COLO829 (cell line): ENCODE measurements around the gene DENND1A.

Source experiments
- DNase-seq: peaks from one replicate; pipeline ENCODE4 v3.0.0; 2012; ENCODE audit warnings: low spot score

Gene DENND1A

GRCh38 chr9:123568691-123569688 is 360.9 kb downstream of the DENND1A start:
- peak; percentile 96 for DNase-seq

GRCh38 chr9:123567013-123567412 is 362.9 kb downstream of the DENND1A start:
- no peak for DNase-seq

GRCh38 chr9:123564652-123565051 is 365.3 kb downstream of the DENND1A start:
- no peak for DNase-seq

- DNase-seq: peak; percentile 21
These were observed 367.0 kb downstream of the DENND1A start for GRCh38 chr9:123562844-123563346.

GRCh38 chr9:123561046-123561445 is 368.9 kb downstream of the DENND1A start:
- no peak for DNase-seq

- no peak for DNase-seq
These were observed 373.2 kb downstream of the DENND1A start for GRCh38 chr9:123556464-123557435.

- DNase-seq: no peak
These were observed 374.3 kb downstream of the DENND1A start for GRCh38 chr9:123555646-123556045.

GRCh38 chr9:123552530-123552929 is 377.4 kb downstream of the DENND1A start:
- DNase-seq: no peak

- no peak for DNase-seq
These were observed 378.2 kb downstream of the DENND1A start for GRCh38 chr9:123551734-123552133.

GRCh38 chr9:123550797-123551196 is 379.1 kb downstream of the DENND1A start:
- DNase-seq: no peak

GRCh38 chr9:123550012-123550411 is 379.9 kb downstream of the DENND1A start:
- DNase-seq: peak; percentile 27

GRCh38 chr9:123548741-123549545 is 381.0 kb downstream of the DENND1A start:
- DNase-seq: no peak

- peak; percentile 53 for DNase-seq
These were observed 385.7 kb downstream of the DENND1A start for GRCh38 chr9:123544007-123544827.

- DNase-seq: no peak
These were observed 386.4 kb downstream of the DENND1A start for GRCh38 chr9:123543492-123543891.

- DNase-seq: no peak
These were observed 387.3 kb downstream of the DENND1A start for GRCh38 chr9:123542435-123543225.

- DNase-seq: peak; percentile 18
These were observed 388.5 kb downstream of the DENND1A start for GRCh38 chr9:123541411-123541810.

GRCh38 chr9:123540457-123540856 is 389.5 kb downstream of the DENND1A start:
- no peak for DNase-seq

- no peak for DNase-seq
These were observed 392.1 kb downstream of the DENND1A start for GRCh38 chr9:123537809-123538208.

GRCh38 chr9:123536455-123536868 is 393.5 kb downstream of the DENND1A start:
- DNase-seq: no peak

- no peak for DNase-seq
These were observed 395.6 kb downstream of the DENND1A start for GRCh38 chr9:123534336-123534735.
